Trophoblast cell (in vitro differentiated cells and primary cell): ENCODE results near the gene SEL1L.

Experiments used
- DNase-seq, 2 donors: peaks; one replicate each; pipeline ENCODE4 v3.0.0-alpha.2; 2016
- H2AFZ ChIP-seq: 2 replicates; pipeline ENCODE4 v1.6.1; 2013; ENCODE audit warnings: low read length, moderate library complexity, mild to moderate bottlenecking; ENCODE audit not compliant: insufficient read depth, poor library complexity
- H2AK5ac ChIP-seq: 2 replicates; pipeline ENCODE4 v1.6.1; 2013; ENCODE audit warnings: mild to moderate bottlenecking, low read length
- H2BK120ac ChIP-seq: 2 replicates; pipeline ENCODE4 v1.6.1; 2013; ENCODE audit warnings: low read length, mild to moderate bottlenecking, moderate library complexity; ENCODE audit not compliant: insufficient read depth, poor library complexity
- H2BK12ac ChIP-seq: 2 replicates; pipeline ENCODE4 v1.6.1; 2013; ENCODE audit warnings: mild to moderate bottlenecking, low read length, moderate library complexity
- H2BK5ac ChIP-seq: 2 replicates; pipeline ENCODE4 v1.6.1; 2013; ENCODE audit warnings: low read length, low read depth, moderate library complexity, mild to moderate bottlenecking; ENCODE audit not compliant: poor library complexity
- H3K14ac ChIP-seq: 2 replicates; pipeline ENCODE4 v1.6.1; 2013; ENCODE audit warnings: mild to moderate bottlenecking, low read length
- H3K18ac ChIP-seq: 2 replicates; pipeline ENCODE4 v1.6.1; 2013; ENCODE audit warnings: mild to moderate bottlenecking, low read length
- H3K23ac ChIP-seq: 2 replicates; pipeline ENCODE4 v1.6.1; 2013; ENCODE audit warnings: low read length
- H3K27ac ChIP-seq: 2 replicates; pipeline ENCODE4 v1.5.1; 2013; ENCODE audit warnings: low read depth, mild to moderate bottlenecking, inconsistent platforms, low read length, moderate library complexity
- H3K27me3 ChIP-seq: 2 replicates; pipeline ENCODE4 v1.6.1; 2013; ENCODE audit warnings: inconsistent platforms, mild to moderate bottlenecking, low read length, moderate library complexity; ENCODE audit not compliant: insufficient read depth
- H3K36me3 ChIP-seq, 2 experiments: 1 replicate in 1 of 2; 2 replicates in 1 of 2; pipeline ENCODE4 v1.6.1; 2013; ENCODE audit warnings: low read length in 2 of 2, mild to moderate bottlenecking in 2 of 2, moderate library complexity in 1 of 2; ENCODE audit not compliant: insufficient read depth in 2 of 2, control insufficient read depth in 1 of 2
- H3K4ac ChIP-seq: 2 replicates; pipeline ENCODE4 v1.6.1; 2013; ENCODE audit warnings: low read depth, mild to moderate bottlenecking, low read length, moderate library complexity
- H3K4me1 ChIP-seq, 2 experiments: 1 replicate in 1 of 2; 2 replicates in 1 of 2; pipeline ENCODE4 v1.6.1; 2013; ENCODE audit warnings: low read length in 2 of 2, mild to moderate bottlenecking in 2 of 2, moderate library complexity in 1 of 2; ENCODE audit not compliant: insufficient read depth in 2 of 2, control insufficient read depth in 1 of 2
- H3K4me2 ChIP-seq: 2 replicates; pipeline ENCODE4 v1.6.1; 2013; ENCODE audit warnings: inconsistent platforms, mild to moderate bottlenecking, low read length, moderate library complexity
- H3K4me3 ChIP-seq: 2 replicates; pipeline ENCODE4 v1.5.1; 2013; ENCODE audit warnings: mild to moderate bottlenecking, low read depth, low read length, inconsistent platforms
- H3K79me1 ChIP-seq: one replicate; pipeline ENCODE4 v1.6.1; 2013; ENCODE audit warnings: low read length
- H3K79me2 ChIP-seq: 2 replicates; pipeline ENCODE4 v1.6.1; 2013; ENCODE audit warnings: low read length, mild to moderate bottlenecking; ENCODE audit not compliant: control insufficient read depth, insufficient read depth, poor library complexity
- H3K9ac ChIP-seq: 2 replicates; pipeline ENCODE4 v1.6.1; 2013; ENCODE audit warnings: mild to moderate bottlenecking, low read length
- H3K9me3 ChIP-seq: 2 replicates; pipeline ENCODE4 v1.6.1; 2013; ENCODE audit warnings: low read depth, mild to moderate bottlenecking, control low read depth, inconsistent platforms, low read length; ENCODE audit not compliant: insufficient read depth
- H4K12ac ChIP-seq: 2 replicates; pipeline ENCODE4 v1.6.1; 2013; ENCODE audit warnings: low read depth, mild to moderate bottlenecking, low read length, moderate library complexity
- H4K8ac ChIP-seq: 2 replicates; pipeline ENCODE4 v1.6.1; 2013; ENCODE audit warnings: low read depth, mild to moderate bottlenecking, low read length, moderate library complexity
- H4K91ac ChIP-seq: one replicate; pipeline ENCODE4 v1.6.1; 2013; ENCODE audit warnings: low read depth, mild to moderate bottlenecking, low read length, moderate library complexity
- WGBS: extraction: QIAGEN DNeasy Blood & Tissue Kit; methylation state at CpG from one replicate; pipeline ENCODE4 v1.1.7; 2013; ENCODE audit warnings: missing lambda C conversion rate; ENCODE audit not compliant: insufficient read length, insufficient coverage; ENCODE audit errors: extremely low coverage; 5-methylcytosine and 5-hydroxymethylcytosine counted together

The SEL1L gene

GRCh38 chr14:81435391-81436295, 98.0 kb downstream of the SEL1L start:
- Histone ChIP-seq H4K91ac (no peak overlapping the region), H2AFZ (peak overlapping the region; percentile 71), H2BK12ac (no peak overlapping the region), H3K9ac (no peak overlapping the region), H3K23ac (no peak overlapping the region), H3K18ac (peak overlapping the region; percentile 7), H3K27me3 (no peaks in the 10 kb centered on the region), H3K27ac (no peak overlapping the region), H3K79me1 (peaks cover 2% of the 10 kb centered on the region), H2BK120ac (no peak overlapping the region), H3K79me2 (peaks cover 4% of the 10 kb centered on the region), H3K4me1 (peaks cover 0 to 8% of the 10 kb centered on the region in 2 experiments), H3K4me3 (peak overlapping the region; percentile 82), H2AK5ac (no peak overlapping the region), H4K8ac (no peak overlapping the region), H3K9me3 (no peaks in the 10 kb centered on the region), H3K4me2 (peak overlapping the region; percentile 96), H3K4ac (peak overlapping the region; percentile 29), H3K36me3 (no peaks in the 10 kb centered on the region), H2BK5ac (no peak overlapping the region), H3K14ac (no peak overlapping the region), H4K12ac (no peak overlapping the region)
- no CpG with 5 or more reads among the region's 73 CpGs for WGBS
- peak in 1 of 2 donors; percentile 26 for DNase-seq

GRCh38 chr14:81435048-81435390, 98.6 kb downstream of the SEL1L start:
- no CpG with 5 or more reads among the region's 6 CpGs for WGBS
- no peak for DNase-seq
- Histone ChIP-seq H3K4me1 (peaks cover 0 to 8% of the 10 kb centered on the region in 2 experiments), H4K91ac (no peak overlapping the region), H3K79me2 (peaks cover 4% of the 10 kb centered on the region), H2BK12ac (no peak overlapping the region), H4K12ac (no peak overlapping the region), H3K4me3 (no peak overlapping the region), H3K14ac (no peak overlapping the region), H3K9me3 (no peaks in the 10 kb centered on the region), H3K18ac (no peak overlapping the region), H2AK5ac (no peak overlapping the region), H3K27ac (no peak overlapping the region), H2BK120ac (no peak overlapping the region), H2BK5ac (no peak overlapping the region), H4K8ac (no peak overlapping the region), H3K9ac (no peak overlapping the region), H3K4me2 (peak overlapping the region; percentile 96), H3K36me3 (no peaks in the 10 kb centered on the region), H2AFZ (no peak overlapping the region), H3K27me3 (no peaks in the 10 kb centered on the region), H3K23ac (no peak overlapping the region), H3K4ac (no peak overlapping the region), H3K79me1 (peaks cover 2% of the 10 kb centered on the region)

GRCh38 chr14:81434230-81434629, 99.4 kb downstream of the SEL1L start:
- H3K4ac ChIP-seq: peak overlapping the region; percentile 12
- H2AK5ac ChIP-seq: no peak overlapping the region
- H2BK12ac ChIP-seq: no peak overlapping the region
- H3K9ac ChIP-seq: no peak overlapping the region
- H3K27me3 ChIP-seq: no peaks in the 10 kb centered on the region
- no peak overlapping the region for H2BK120ac ChIP-seq
- peaks cover 0 to 8% of the 10 kb centered on the region in 2 experiments for H3K4me1 ChIP-seq
- no peak overlapping the region for H2BK5ac ChIP-seq
- H2AFZ ChIP-seq: no peak overlapping the region
- no peak overlapping the region for H4K91ac ChIP-seq
- no peak overlapping the region for H3K4me2 ChIP-seq
- WGBS: no CpG with 5 or more reads among the region's 4 CpGs
- DNase-seq: no peak
- H3K27ac ChIP-seq: no peak overlapping the region
- H3K9me3 ChIP-seq: no peaks in the 10 kb centered on the region
- H3K18ac ChIP-seq: no peak overlapping the region
- H3K36me3 ChIP-seq: no peaks in the 10 kb centered on the region
- peaks cover 5% of the 10 kb centered on the region for H3K79me2 ChIP-seq
- no peak overlapping the region for H3K14ac ChIP-seq
- H4K12ac ChIP-seq: no peak overlapping the region
- H4K8ac ChIP-seq: no peak overlapping the region
- H3K4me3 ChIP-seq: no peak overlapping the region
- H3K23ac ChIP-seq: no peak overlapping the region
- peaks cover 2% of the 10 kb centered on the region for H3K79me1 ChIP-seq

GRCh38 chr14:81433378-81433777, 100.3 kb downstream of the SEL1L start:
- no peak overlapping the region for H2BK5ac ChIP-seq
- peaks cover 2% of the 10 kb centered on the region for H3K79me1 ChIP-seq
- H3K9me3 ChIP-seq: no peaks in the 10 kb centered on the region
- no peaks in the 10 kb centered on the region for H3K27me3 ChIP-seq
- H2BK12ac ChIP-seq: no peak overlapping the region
- H4K91ac ChIP-seq: no peak overlapping the region
- peaks cover 6% of the 10 kb centered on the region for H3K79me2 ChIP-seq
- H2AK5ac ChIP-seq: no peak overlapping the region
- no peak overlapping the region for H3K4me2 ChIP-seq
- H2BK120ac ChIP-seq: no peak overlapping the region
- H3K14ac ChIP-seq: no peak overlapping the region
- H4K12ac ChIP-seq: no peak overlapping the region
- peaks cover 0 to 8% of the 10 kb centered on the region in 2 experiments for H3K4me1 ChIP-seq
- no peak overlapping the region for H2AFZ ChIP-seq
- H3K4me3 ChIP-seq: no peak overlapping the region
- no peak overlapping the region for H3K18ac ChIP-seq
- no peaks in the 10 kb centered on the region for H3K36me3 ChIP-seq
- no peak overlapping the region for H3K9ac ChIP-seq
- no peak for DNase-seq
- H3K4ac ChIP-seq: peak overlapping the region; percentile 4
- H3K23ac ChIP-seq: no peak overlapping the region
- H3K27ac ChIP-seq: no peak overlapping the region
- no CpG with 5 or more reads among the region's 2 CpGs for WGBS
- H4K8ac ChIP-seq: no peak overlapping the region
